T-helper 1 cell (primary cell): Measurements from ENCODE around the gene LUM.

Source experiments
- DNase-seq, 5 donors: peaks; one replicate each; pipeline ENCODE4 v3.0.0-alpha.2; 2012 to 2020

LUM gene

DNA sequence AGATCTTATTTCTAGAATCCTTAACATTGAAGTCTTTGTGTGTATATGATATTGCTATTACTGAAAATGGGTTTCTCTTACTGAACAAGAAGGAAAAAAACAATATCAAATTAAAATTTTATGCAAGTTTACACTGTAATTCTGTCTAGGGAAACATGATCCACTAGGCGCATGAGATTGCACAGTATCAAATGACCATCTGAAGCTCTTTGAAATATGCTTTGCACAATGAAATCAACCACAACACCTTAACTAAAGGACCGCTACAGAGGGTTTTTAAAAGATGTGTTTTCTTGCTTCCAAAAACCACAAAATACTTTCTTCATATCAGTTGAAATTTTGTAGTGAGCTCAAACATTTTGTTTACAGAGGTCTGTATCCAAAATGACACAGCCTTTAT lies 38.4 kb downstream of the LUM start:
- no peak for DNase-seq

- no peak for DNase-seq
Observed at GRCh38 chr12:91070936-91071335, 40.4 kb downstream of the LUM start.

GRCh38 chr12:91065396-91065795 lies 45.9 kb downstream of the LUM start:
- no peak for DNase-seq

- no peak for DNase-seq
Observed at GRCh38 chr12:91064640-91065039, 46.7 kb downstream of the LUM start.

DNA sequence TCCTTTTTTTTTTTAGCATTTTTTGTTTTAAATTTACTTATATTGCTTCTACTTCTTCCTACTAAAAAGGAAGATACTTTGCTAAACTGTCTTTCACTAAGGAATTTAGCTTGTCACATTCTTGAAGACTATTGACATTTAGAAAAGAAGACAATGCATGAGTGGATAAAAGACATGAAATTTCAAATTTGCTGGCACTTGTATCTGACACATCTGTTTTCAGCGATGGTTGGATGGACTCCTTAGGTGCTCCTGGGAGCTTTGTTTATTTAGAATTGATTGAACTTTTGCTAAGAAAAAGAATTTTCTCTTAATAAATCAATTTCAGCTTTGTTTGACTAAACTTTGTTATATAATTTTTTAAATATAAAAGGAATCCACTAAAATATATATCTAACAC lies 50.2 kb downstream of the LUM start:
- DNase-seq: no peak

DNA sequence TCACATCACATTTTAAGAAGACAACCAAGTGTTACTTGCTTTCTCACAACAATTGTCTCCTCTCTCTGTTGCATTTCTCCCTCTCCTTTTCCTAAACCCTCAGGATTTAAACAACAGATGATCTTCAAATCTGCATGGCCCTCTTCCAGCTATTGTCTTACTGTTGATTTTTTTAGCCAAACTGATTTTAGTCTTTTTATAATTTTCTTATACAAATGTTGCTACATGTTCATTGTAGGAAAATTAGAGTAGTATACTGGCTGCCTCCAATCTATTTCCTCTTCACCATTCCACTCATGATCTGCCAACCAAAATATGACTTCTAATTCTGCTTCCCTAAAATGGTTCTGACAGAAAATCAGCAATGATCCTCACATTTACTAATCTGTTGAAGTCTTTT lies 52.1 kb downstream of the LUM start:
- DNase-seq: no peak

DNA sequence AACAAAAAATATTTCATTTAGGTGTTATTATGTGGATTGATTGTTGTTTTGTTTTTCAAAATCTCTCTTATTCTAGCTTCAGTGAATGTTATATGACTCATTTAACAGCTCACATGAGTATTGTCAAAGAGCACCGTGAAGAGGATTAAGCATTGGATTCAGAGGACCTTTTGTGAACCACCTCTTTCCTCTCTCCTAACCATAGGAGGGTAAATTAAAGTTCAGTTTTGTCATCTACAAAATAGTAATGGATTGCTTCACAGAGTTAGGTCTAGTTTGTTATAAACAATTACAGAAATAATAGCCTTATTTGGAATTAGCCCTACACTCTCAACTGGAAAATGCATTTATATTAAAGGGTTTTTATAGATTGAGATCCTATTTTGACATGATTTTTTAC lies 52.5 kb downstream of the LUM start:
- no peak for DNase-seq

DNA sequence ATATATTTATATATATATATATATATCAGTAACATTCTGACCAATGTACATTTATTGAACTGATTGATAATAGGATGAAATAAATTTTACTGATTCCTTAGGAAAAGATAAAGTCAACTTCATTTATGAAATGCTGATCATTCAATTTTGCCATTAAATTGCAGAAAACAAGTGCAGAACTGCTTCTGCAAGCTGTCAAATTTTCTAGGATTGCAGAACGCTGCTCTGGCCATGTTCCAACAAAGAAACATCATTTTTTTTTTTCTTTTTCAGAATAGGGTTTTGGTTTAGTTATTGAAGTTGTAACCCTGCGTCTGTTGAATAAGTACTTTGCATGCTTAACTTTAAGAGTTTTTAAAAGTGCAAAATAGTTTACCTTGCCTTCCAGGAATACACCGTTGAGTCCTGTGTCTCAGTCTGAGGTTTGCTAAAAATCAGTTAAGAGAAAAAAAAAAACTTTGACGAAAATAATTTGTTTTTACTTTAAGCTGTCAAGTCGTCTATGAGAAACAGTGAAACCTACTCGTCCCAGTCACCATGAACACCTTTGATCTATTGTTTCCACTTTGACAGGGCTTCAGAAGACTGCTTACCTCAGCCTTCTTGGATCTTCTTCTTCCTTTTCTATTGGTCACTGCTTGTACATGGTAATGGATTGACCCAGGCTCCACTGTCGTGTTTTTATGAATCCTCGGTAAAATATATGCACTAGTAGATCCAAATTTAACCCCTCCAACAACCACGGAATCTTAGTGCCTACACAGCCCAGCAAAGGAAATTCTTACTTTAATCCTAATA lies 53.7 kb downstream of the LUM start, which contains the start of gene KERA:
Gene KERA (minus strand): TSS at position 657 of the 798 bp plus-strand sequence. CDS start 1,743 bp downstream, outside the sequence.
- DNase-seq: no peak

GRCh38 chr12:91056488-91056887 lies 54.8 kb downstream of the LUM start:
- DNase-seq: no peak

GRCh38 chr12:91055976-91056375 lies 55.3 kb downstream of the LUM start:
- no peak for DNase-seq

DNA sequence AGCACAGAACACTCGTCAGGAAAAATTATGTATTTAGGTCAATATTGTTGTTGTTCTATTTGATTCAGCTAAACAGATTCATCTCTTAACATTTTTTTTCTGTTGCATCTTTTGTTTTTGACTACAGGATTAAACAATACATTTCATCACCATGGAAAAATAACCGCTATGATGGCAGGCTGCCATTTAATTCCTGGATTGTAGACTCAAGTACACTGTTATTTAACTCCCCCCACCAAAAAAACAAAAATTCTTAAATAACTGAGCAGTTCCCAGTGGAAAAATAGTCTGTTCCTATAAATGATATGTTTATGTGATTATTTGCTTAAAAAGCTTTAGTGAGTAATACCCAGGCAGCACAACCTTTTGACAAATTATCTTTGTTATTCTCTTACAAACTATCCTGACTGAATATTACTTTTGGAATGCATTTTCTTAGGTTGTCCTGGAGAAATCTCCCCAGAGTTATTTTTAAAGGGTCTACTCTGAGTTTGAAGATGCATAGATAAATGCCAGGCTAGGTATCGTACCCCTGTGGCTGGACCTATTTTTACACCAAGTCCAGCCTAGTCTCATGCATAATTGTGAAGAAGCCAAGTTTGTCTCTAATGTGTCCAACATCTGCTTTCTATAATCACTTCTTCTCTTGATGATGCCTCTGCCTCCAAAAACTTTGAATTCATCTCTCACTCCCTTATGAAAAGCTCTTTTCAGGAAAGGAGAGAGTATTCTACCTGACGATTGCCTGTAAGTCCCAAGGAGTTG lies 57.2 kb downstream of the LUM start:
- DNase-seq: no peak
